SK-N-SH (cell line): ENCODE results near the gene FANCE. TPM values are rescaled to one million over a fixed set of nuclear protein-coding genes. Genes with fewer than 3 reads are reported as not detected.

Source experiments
- CTCF ChIA-PET: fragments of 300-600, 350-600 bp; formaldehyde crosslinking; extraction: SDS; loops from one replicate; lab custom pipeline; 2021; lab: Yijun Ruan, JAX
- POLR2A ChIA-PET: fragments of 350-600 bp; sonication (Branson Sonifier 250); formaldehyde crosslinking; extraction: SDS; loops from one replicate; lab custom pipeline; 2020; ENCODE audit warnings: antibody characterized with exemption, inconsistent platforms; lab: Yijun Ruan, JAX
- DNase-seq: peaks from one replicate; pipeline ENCODE4 v3.0.0; 2012
- H2AFZ ChIP-seq: fragments of 200-600 bp; sonication (generic); 2 replicates; pipeline ENCODE4 v1.8.1; 2016; ENCODE audit warnings: antibody characterized with exemption, mild to moderate bottlenecking, low read depth
- H3F3A ChIP-seq: fragments of 200-600 bp; sonication (generic); replicated peaks from 2 replicates; pipeline ENCODE3; 2016; ENCODE audit warnings: antibody characterized with exemption, mild to moderate bottlenecking; ENCODE audit not compliant: insufficient read depth
- H3K27ac ChIP-seq, 2 experiments: fragments of 200-500 bp in 1 of 2; fragments of 200-600 bp in 1 of 2; sonication (Bioruptor generic) in 1 of 2; sonication (generic), shearing (Covaris generic) in 1 of 2; 2 replicates each; pipeline versions ENCODE4 v1.5.1 to v1.6.1; 2014 to 2016; ENCODE audit warnings: low read depth in 2 of 2, inconsistent platforms in 1 of 2, low read length in 1 of 2, mild to moderate bottlenecking in 1 of 2, mixed read lengths in 1 of 2
- H3K27me3 ChIP-seq: fragments of 200-600 bp; sonication (generic), shearing (Covaris generic); 2 replicates; pipeline ENCODE4 v1.6.1; 2016; ENCODE audit warnings: mixed run types; ENCODE audit not compliant: insufficient read depth
- H3K36me3 ChIP-seq, 2 experiments: fragments of 200-500 bp in 1 of 2; fragments of 200-600 bp in 1 of 2; sonication (Bioruptor generic) in 1 of 2; sonication (generic) in 1 of 2; replicated peaks in 1 of 2; 2 replicates each; pipeline versions ENCODE3 to v1.5.1; 2014 to 2016; ENCODE audit warnings: low read length in 1 of 2, mild to moderate bottlenecking in 1 of 2; ENCODE audit not compliant: insufficient read depth in 2 of 2, control insufficient read depth in 1 of 2
- H3K4me1 ChIP-seq, 2 experiments: fragments of 200-500 bp in 1 of 2; fragments of 200-600 bp in 1 of 2; sonication (Bioruptor generic) in 1 of 2; sonication (generic), shearing (Covaris generic) in 1 of 2; 2 replicates each; pipeline versions ENCODE4 v1.5.1 to v1.6.1; 2014 to 2016; ENCODE audit warnings: low read depth in 1 of 2, low read length in 1 of 2, mixed run types in 1 of 2; ENCODE audit not compliant: insufficient read depth in 2 of 2, control insufficient read depth in 1 of 2
- H3K4me2 ChIP-seq: fragments of 200-600 bp; sonication (generic), shearing (Covaris generic); 2 replicates; pipeline ENCODE4 v1.6.1; 2017; ENCODE audit warnings: mixed run types
- H3K4me3 ChIP-seq, 2 experiments: fragments of 200-500 bp in 1 of 2; fragments of 200-600 bp in 1 of 2; sonication (Bioruptor generic) in 1 of 2; sonication (generic), shearing (Covaris generic) in 1 of 2; 2 replicates each; pipeline versions ENCODE4 v1.5.1 to v1.8.1; 2014 to 2016; ENCODE audit warnings: low read depth in 2 of 2, inconsistent platforms in 1 of 2, low read length in 1 of 2, mild to moderate bottlenecking in 1 of 2, mixed read lengths in 1 of 2, moderate library complexity in 1 of 2
- H3K79me2 ChIP-seq: fragments of 200-600 bp; sonication (generic); 2 replicates; pipeline ENCODE4 v1.8.1; 2017; ENCODE audit warnings: mild to moderate bottlenecking; ENCODE audit not compliant: insufficient read depth
- H3K9ac ChIP-seq: fragments of 200-600 bp; sonication (generic); 2 replicates; pipeline ENCODE4 v1.6.1; 2017; ENCODE audit warnings: mixed run types
- H3K9me2 ChIP-seq: fragments of 200-600 bp; sonication (generic); 2 replicates; pipeline ENCODE4 v1.6.1; 2017; ENCODE audit warnings: mixed run types
- H3K9me3 ChIP-seq: fragments of 200-600 bp; sonication (generic); 2 replicates; pipeline ENCODE4 v1.6.1; 2017; ENCODE audit warnings: mixed run types, mild to moderate bottlenecking, moderate library complexity
- H4K20me1 ChIP-seq: fragments of 200-600 bp; sonication (generic); 2 replicates; pipeline ENCODE4 v1.6.1; 2017; ENCODE audit warnings: mild to moderate bottlenecking, mixed run types; ENCODE audit not compliant: insufficient read depth
- ELF1 ChIP-seq: IDR thresholded peaks from 2 replicates; pipeline ENCODE4 v1.4.0; 2012
- GATA2 ChIP-seq: sonication (generic); formaldehyde crosslinking; IDR thresholded peaks from 2 replicates; pipeline ENCODE4 v1.5.0; 2020; ENCODE audit warnings: mild to moderate bottlenecking, missing genetic modification reagents
- NFIC ChIP-seq: IDR thresholded peaks from 2 replicates; pipeline ENCODE4 v1.4.0; 2012; ENCODE audit warnings: borderline replicate concordance
- RAD21 ChIP-seq: IDR thresholded peaks from 2 replicates; pipeline ENCODE4 v1.6.1; 2012; ENCODE audit warnings: mild to moderate bottlenecking, low read length
- SIN3A ChIP-seq: IDR thresholded peaks from 2 replicates; pipeline ENCODE4 v1.6.1; 2012; ENCODE audit warnings: low read depth, mild to moderate bottlenecking, low read length, moderate library complexity, borderline replicate concordance
- SMC3 ChIP-seq: IDR thresholded peaks from 2 replicates; pipeline ENCODE4 v1.6.1; 2012; ENCODE audit warnings: low read depth, low read length, improper control_type of control experiment
- TAF1 ChIP-seq: IDR thresholded peaks from 2 replicates; pipeline ENCODE4 v1.6.1; 2012; ENCODE audit warnings: low read depth, mild to moderate bottlenecking, low read length, moderate library complexity, borderline replicate concordance
- WGBS: methylation state at CpG from one replicate; pipeline ENCODE4 v1.1.6; 2017; ENCODE audit warnings: low lambda C conversion rate; 5-methylcytosine and 5-hydroxymethylcytosine counted together
- polyA plus RNA-seq, 3 experiments: library from polyadenylated mRNA; depleted of rRNA; stranded (reverse); fragments of >200 nt; gene quantifications; 2 replicates each; pipeline ENCODE4 v1.2.3, GENCODE V29; 2012
- TF ChIP-seq, protein P1 (sequence below): IDR thresholded peaks from 2 replicates; pipeline ENCODE4 v1.4.0; 2012; ENCODE audit warnings: low read depth, borderline replicate concordance
- TF ChIP-seq, protein P2 (sequence below): IDR thresholded peaks from 2 replicates; pipeline ENCODE4 v1.4.0; 2012; ENCODE audit warnings: low read depth, borderline replicate concordance

Gene FANCE
- polyA plus RNA-seq, 1 of the 3 experiments (the other 2 are of a cell fraction), result 5.8 TPM

DNA sequence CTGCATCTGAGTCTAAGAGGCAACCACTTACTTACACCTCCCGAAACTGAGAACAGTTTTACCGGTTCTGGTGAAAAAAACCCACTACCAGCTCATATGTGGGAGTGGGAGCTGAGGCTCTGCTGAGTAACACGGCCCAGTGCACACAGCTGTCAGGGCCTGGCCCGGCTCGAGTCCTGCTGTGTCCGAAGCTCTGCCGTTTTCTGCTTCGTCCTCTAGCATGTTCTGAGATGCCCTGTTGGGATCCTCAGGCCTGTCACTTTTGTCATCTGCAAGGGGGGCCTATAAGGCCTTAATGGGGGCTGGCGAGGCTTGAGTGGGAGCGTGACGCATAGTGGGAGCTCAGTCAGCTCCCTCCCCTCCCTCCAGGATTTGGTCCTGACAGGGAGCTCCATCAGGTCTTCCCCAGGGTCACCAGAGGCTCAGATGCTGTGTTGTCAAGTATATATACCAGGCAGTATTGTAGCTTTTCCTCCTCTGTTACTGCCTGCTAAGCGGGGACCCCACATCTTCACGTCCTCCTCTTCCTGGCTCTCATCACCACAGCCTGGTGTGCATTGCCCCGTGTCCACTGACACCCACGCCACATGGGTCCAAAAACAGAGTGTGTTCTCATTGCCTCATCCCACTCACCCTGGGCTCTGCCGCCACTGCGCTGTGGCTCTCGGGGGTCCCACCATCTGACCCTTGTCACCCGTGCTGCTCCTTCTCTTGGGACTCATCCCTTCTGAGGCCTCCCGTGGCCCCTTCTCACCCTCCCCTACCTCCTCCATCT is 45.2 kb upstream of the FANCE start:
- Histone ChIP-seq H3K36me3 (peaks cover 0 to 4% of the 10 kb centered on the region in 2 experiments), H3K27me3 (no peaks in the 10 kb centered on the region), H3K27ac (no peak overlapping the region), H3K4me2 (no peak overlapping the region), H3F3A (no peaks in the 10 kb centered on the region), H3K4me3 (no peak overlapping the region), H3K9me2 (no peaks in the 10 kb centered on the region), H2AFZ (no peak overlapping the region), H4K20me1 (no peaks in the 10 kb centered on the region), H3K9ac (no peak overlapping the region), H3K4me1 (peaks cover 0 to 14% of the 10 kb centered on the region in 2 experiments; a peak in 1 of 4 replicates), H3K9me3 (no peaks in the 10 kb centered on the region), H3K79me2 (no peaks in the 10 kb centered on the region)
- TF ChIP-seq, protein P1, sequence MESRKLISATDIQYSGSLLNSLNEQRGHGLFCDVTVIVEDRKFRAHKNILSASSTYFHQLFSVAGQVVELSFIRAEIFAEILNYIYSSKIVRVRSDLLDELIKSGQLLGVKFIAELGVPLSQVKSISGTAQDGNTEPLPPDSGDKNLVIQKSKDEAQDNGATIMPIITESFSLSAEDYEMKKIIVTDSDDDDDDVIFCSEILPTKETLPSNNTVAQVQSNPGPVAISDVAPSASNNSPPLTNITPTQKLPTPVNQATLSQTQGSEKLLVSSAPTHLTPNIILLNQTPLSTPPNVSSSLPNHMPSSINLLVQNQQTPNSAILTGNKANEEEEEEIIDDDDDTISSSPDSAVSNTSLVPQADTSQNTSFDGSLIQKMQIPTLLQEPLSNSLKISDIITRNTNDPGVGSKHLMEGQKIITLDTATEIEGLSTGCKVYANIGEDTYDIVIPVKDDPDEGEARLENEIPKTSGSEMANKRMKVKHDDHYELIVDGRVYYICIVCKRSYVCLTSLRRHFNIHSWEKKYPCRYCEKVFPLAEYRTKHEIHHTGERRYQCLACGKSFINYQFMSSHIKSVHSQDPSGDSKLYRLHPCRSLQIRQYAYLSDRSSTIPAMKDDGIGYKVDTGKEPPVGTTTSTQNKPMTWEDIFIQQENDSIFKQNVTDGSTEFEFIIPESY, result no peak
- TF ChIP-seq RAD21 (no peak), NFIC (no peak), TAF1 (no peak), SMC3 (no peak), SIN3A (no peak), GATA2 (CRISPR knock-in tag) (no peak)
- TF ChIP-seq, protein P2, sequence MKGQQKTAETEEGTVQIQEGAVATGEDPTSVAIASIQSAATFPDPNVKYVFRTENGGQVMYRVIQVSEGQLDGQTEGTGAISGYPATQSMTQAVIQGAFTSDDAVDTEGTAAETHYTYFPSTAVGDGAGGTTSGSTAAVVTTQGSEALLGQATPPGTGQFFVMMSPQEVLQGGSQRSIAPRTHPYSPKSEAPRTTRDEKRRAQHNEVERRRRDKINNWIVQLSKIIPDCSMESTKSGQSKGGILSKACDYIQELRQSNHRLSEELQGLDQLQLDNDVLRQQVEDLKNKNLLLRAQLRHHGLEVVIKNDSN, result no peak
- no peak for DNase-seq
- 94% methylated on average over 13 of the region's 20 CpGs for WGBS
- ChIA-PET POLR2A (interaction anchor here (1.5 kb wide), 1 partner anchor 12 kb away, joined by 7 read pairs; no protein-coding TSS in a partner anchor), CTCF (interaction anchor here (1.0 to 2.2 kb wide), 3 partner anchors 8 to 65 kb away, joined by 3 to 12 read pairs (median 4); partner anchors contain the start of gene PPARD)

DNA sequence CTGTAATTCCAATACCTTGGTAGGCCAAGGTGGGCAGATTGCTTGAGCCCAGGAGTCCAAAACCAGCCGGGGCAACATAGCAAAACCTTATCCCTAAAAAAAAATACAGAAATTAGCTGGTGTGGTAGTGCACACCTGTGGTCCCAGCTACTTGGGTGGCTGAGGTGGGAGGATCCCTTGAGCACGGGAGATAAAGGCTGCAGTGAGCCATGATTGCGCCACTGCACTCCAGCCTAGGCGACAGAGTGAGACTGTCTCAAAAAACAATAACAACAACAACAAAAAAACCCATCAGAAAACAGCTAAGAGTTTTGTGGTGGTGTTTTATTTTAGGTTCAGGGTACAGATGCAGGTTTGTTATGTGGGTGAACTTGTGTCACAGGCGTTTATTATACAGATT is 42.9 kb upstream of the FANCE start:
- Histone ChIP-seq H3K4me3 (no peak overlapping the region), H3K4me1 (peaks cover 0 to 8% of the 10 kb centered on the region in 2 experiments; a peak in 1 of 4 replicates), H3F3A (no peaks in the 10 kb centered on the region)
- WGBS, result 92% methylated on average over 5 of the region's 5 CpGs
- TF ChIP-seq ELF1, result no peak
- TF ChIP-seq, all 33 proteins: peak for 0
- Histone ChIP-seq H3K36me3 (peaks cover 0 to 4% of the 10 kb centered on the region in 2 experiments), H3K9me3 (no peaks in the 10 kb centered on the region), H2AFZ (no peak overlapping the region), H3K79me2 (no peaks in the 10 kb centered on the region), H4K20me1 (no peaks in the 10 kb centered on the region), H3K9me2 (no peaks in the 10 kb centered on the region), H3K27ac (no peak overlapping the region), H3K4me2 (no peak overlapping the region), H3K27me3 (no peaks in the 10 kb centered on the region), H3K9ac (no peak overlapping the region)
- POLR2A ChIA-PET, result no interaction called here
- CTCF ChIA-PET, result interaction anchor here (1.0 kb wide), 1 partner anchor 67 kb away, joined by 4 read pairs; no protein-coding TSS in a partner anchor
- no peak for DNase-seq
